NCI-H1092 (cell line): Measurements from ENCODE around the gene GNRHR.
"Not testable (repeated sequence)": the region's sequence is repeated elsewhere in the genome, so short reads cannot be mapped to it uniquely, and the experiment has no call there.

ENCODE experiments used
- DNase-seq: peaks from one replicate; lab custom pipeline; 2025; lab: John Stamatoyannopoulos, UW

The GNRHR gene

GRCh38 chr4:67754288-67754687 lies at the start of gene GNRHR:
TSS of gene GNRHR (minus strand) at chr4:67754388. CDS start at chr4:67754335, 53 bp downstream.
- DNase-seq, result no peak

GRCh38 chr4:67796810-67797209 lies 42.6 kb upstream of the GNRHR start:
- DNase-seq, result no peak

- no peak for DNase-seq
These were observed 36.5 kb upstream of the GNRHR start for GRCh38 chr4:67790721-67791120.

- DNase-seq, result no peak
These were observed 33.1 kb upstream of the GNRHR start for GRCh38 chr4:67787311-67787710.

- DNase-seq, result no peak
These were observed 31.3 kb upstream of the GNRHR start for GRCh38 chr4:67785528-67785927.

GRCh38 chr4:67779631-67780030 lies 25.4 kb upstream of the GNRHR start:
- DNase-seq, result no peak

- DNase-seq, result no peak
These were observed 22.6 kb upstream of the GNRHR start for GRCh38 chr4:67776746-67777145.

GRCh38 chr4:67770422-67770821 lies 16.2 kb upstream of the GNRHR start:
- no peak for DNase-seq

- DNase-seq, result no peak
These were observed 11.7 kb upstream of the GNRHR start for GRCh38 chr4:67765928-67766327.

GRCh38 chr4:67765401-67765800 lies 11.2 kb upstream of the GNRHR start:
- no peak for DNase-seq

- no peak for DNase-seq
These were observed 10.0 kb upstream of the GNRHR start for GRCh38 chr4:67764183-67764582.

GRCh38 chr4:67762086-67762485 lies 7.9 kb upstream of the GNRHR start:
- no peak for DNase-seq

GRCh38 chr4:67756991-67757390 lies 2.8 kb upstream of the GNRHR start:
- DNase-seq, result not testable (repeated sequence)

- DNase-seq, result no peak
These were observed 1.8 kb upstream of the GNRHR start for GRCh38 chr4:67755974-67756373.

- no peak for DNase-seq
These were observed 2.9 kb downstream of the GNRHR start for GRCh38 chr4:67751260-67751659.

GRCh38 chr4:67750691-67751090 lies 3.5 kb downstream of the GNRHR start:
- no peak for DNase-seq

GRCh38 chr4:67749286-67749685 lies 4.9 kb downstream of the GNRHR start:
- no peak for DNase-seq

GRCh38 chr4:67746797-67747495 lies 7.2 kb downstream of the GNRHR start:
- DNase-seq, result no peak

GRCh38 chr4:67744561-67745283 lies 9.5 kb downstream of the GNRHR start:
- DNase-seq, result no peak

- DNase-seq, result no peak
These were observed 11.0 kb downstream of the GNRHR start for GRCh38 chr4:67743194-67743593.

GRCh38 chr4:67736262-67736661 lies 17.9 kb downstream of the GNRHR start:
- DNase-seq, result no peak

- DNase-seq, result no peak
These were observed 18.9 kb downstream of the GNRHR start for GRCh38 chr4:67735325-67735724.

GRCh38 chr4:67730511-67730910 lies 23.7 kb downstream of the GNRHR start:
- not testable (repeated sequence) for DNase-seq
